Tibial nerve (tissue), 4 donors: ENCODE measurements around the gene GOLGA8A. TPM values are rescaled to one million over a fixed set of nuclear protein-coding genes. Genes with fewer than 3 reads are reported as not detected.

Source experiments
- DNase-seq, 2 donors: peaks; one replicate each; pipeline ENCODE4 v3.0.0-alpha.2; 2019; ENCODE audit warnings: low spot score in 2 of 2
- H3K27ac ChIP-seq, 4 donors: fragments of 200-600 bp; sonication (generic) in 3 of 4; one replicate each; pipeline ENCODE4 v1.5.1; 2017 to 2019; ENCODE audit warnings: mild to moderate bottlenecking in 1 of 4
- H3K27me3 ChIP-seq, 2 donors: fragments of 200-600 bp; sonication (generic) in 1 of 2; one replicate each; pipeline versions ENCODE4 v1.5.1 to v1.6.0; 2017 to 2019
- H3K36me3 ChIP-seq, 3 donors: fragments of 200-600 bp; sonication (generic); one replicate each; pipeline ENCODE4 v1.5.1; 2018 to 2019
- H3K4me1 ChIP-seq, 4 donors: fragments of 200-600 bp; sonication (generic) in 3 of 4; one replicate each; pipeline ENCODE4 v1.5.1; 2017 to 2019
- H3K4me3 ChIP-seq, 4 donors: fragments of 200-600 bp; sonication (generic) in 3 of 4; one replicate each; pipeline ENCODE4 v1.5.1; 2017 to 2019; ENCODE audit warnings: mild to moderate bottlenecking in 1 of 4, moderate library complexity in 1 of 4
- H3K9me3 ChIP-seq, 4 donors: fragments of 200-600 bp; sonication (generic) in 3 of 4; one replicate each; pipeline ENCODE4 v1.5.1; 2017 to 2019
- EP300 ChIP-seq, 2 donors: sonication (generic); formaldehyde crosslinking; IDR thresholded peaks; one replicate each; pipeline ENCODE4 v1.6.1; 2017; ENCODE audit warnings: antibody characterized with exemption in 2 of 2, mild to moderate bottlenecking in 1 of 2
- POLR2A ChIP-seq, 2 donors: fragments of 450-650 bp; IDR thresholded peaks; one replicate each; pipeline ENCODE4 v1.6.1; 2017; ENCODE audit warnings: antibody characterized with exemption in 2 of 2, mild to moderate bottlenecking in 2 of 2, moderate library complexity in 2 of 2
- WGBS, 2 donors: methylation state at CpG; one replicate each; pipeline ENCODE4 v1.1.5; 2018; 5-methylcytosine and 5-hydroxymethylcytosine counted together
- total RNA-seq, 4 donors: library from RNA; depleted of rRNA; stranded (reverse); fragments of >200 nt; gene quantifications; one replicate each; pipeline ENCODE4 v1.1.0, GENCODE V29; 2016
- TF ChIP-seq, protein P1 (sequence below), 5 experiments: fragments of 200-600 bp in 3 of 5; fragments of 450-650 bp in 2 of 5; sonication (generic) in 3 of 5; IDR thresholded peaks; one replicate each; pipeline ENCODE4 v1.5.1; 2016 to 2019; ENCODE audit warnings: antibody characterized with exemption in 5 of 5, mild to moderate bottlenecking in 3 of 5, moderate library complexity in 2 of 5

GOLGA8A gene
- total RNA-seq, 4 donors from 2014 or later = 32.0 to 78.9 (median 73.1) TPM

DNA sequence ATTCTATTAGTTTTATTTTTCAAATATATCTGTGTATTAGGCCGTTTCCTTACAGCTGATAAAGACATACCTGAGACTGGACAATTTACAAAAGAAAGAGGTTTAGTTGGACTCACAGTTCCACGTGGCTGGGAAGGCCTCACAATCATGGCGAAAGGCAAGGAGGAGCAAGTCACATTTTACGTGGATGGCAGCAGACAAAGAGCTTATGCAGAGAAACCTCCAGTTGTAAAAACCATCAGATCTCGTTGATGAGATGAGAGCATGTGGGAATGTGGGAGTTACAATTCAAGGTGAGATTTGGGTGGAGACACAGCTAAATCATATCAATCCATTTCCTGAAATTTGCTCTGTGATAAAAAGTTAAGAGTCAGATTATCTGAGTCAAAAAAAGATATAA is 2.3 kb upstream of the GOLGA8A start:
- no peak overlapping the region for H3K4me3 ChIP-seq
- 80 to 83% methylated on average over 5 of the region's 5 CpGs for WGBS, 2 donors
- TF ChIP-seq EP300 (IDR thresholded peaks at IDR 0.05) (no peak), POLR2A (IDR thresholded peaks at IDR 0.05) (no peak)
- TF ChIP-seq, protein P1, sequence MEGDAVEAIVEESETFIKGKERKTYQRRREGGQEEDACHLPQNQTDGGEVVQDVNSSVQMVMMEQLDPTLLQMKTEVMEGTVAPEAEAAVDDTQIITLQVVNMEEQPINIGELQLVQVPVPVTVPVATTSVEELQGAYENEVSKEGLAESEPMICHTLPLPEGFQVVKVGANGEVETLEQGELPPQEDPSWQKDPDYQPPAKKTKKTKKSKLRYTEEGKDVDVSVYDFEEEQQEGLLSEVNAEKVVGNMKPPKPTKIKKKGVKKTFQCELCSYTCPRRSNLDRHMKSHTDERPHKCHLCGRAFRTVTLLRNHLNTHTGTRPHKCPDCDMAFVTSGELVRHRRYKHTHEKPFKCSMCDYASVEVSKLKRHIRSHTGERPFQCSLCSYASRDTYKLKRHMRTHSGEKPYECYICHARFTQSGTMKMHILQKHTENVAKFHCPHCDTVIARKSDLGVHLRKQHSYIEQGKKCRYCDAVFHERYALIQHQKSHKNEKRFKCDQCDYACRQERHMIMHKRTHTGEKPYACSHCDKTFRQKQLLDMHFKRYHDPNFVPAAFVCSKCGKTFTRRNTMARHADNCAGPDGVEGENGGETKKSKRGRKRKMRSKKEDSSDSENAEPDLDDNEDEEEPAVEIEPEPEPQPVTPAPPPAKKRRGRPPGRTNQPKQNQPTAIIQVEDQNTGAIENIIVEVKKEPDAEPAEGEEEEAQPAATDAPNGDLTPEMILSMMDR (IDR thresholded peaks at IDR 0.05) = no peak
- no peak for DNase-seq
- H3K27me3 ChIP-seq = no peaks in the 10 kb centered on the region
- H3K36me3 ChIP-seq = peaks cover 0 to under 1% (median 0%) of the 10 kb centered on the region in 3 donors
- no peak overlapping the region for H3K27ac ChIP-seq
- H3K4me1 ChIP-seq = peaks cover 0 to 22% (median 2%) of the 10 kb centered on the region in 4 donors
- H3K9me3 ChIP-seq = no peaks in the 10 kb centered on the region

DNA sequence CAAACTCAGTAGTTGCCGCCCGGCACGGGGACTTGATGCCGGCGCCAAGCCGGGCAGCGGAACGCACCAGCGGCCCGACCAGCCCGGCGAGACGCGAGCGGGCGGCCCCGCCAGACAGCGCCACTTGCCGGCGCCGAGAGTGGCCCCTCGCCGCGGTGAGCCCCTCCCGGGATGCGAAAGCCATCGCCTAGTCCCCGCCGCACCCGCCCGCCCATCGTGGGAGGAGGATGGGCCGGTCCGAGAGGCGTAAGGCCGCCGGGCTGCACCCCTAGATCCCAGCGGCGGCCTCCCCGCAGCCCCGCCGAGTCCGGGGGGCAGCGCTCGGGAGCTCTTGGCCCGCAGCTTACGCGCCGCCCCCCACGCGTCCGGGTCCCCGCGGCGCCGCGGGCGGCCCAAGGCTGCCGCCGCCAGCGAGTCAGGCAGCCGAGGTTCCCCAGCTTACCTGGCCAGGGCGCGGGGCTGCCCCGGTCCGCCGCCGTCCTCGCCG is 609 bp downstream of the GOLGA8A start:
- no peak for TF ChIP-seq EP300 (IDR thresholded peaks at IDR 0.05)
- TF ChIP-seq POLR2A (IDR thresholded peaks at IDR 0.05) = no peak
- TF ChIP-seq, protein P1 (IDR thresholded peaks at IDR 0.05) = no peak
- DNase-seq = no peak
- H3K27ac ChIP-seq = no peak overlapping the region
- H3K4me1 ChIP-seq = peaks cover 0 to 22% (median 2%) of the 10 kb centered on the region in 4 donors
- no peaks in the 10 kb centered on the region for H3K27me3 ChIP-seq
- H3K36me3 ChIP-seq = peaks cover 0 to 23% (median 0%) of the 10 kb centered on the region in 3 donors
- peak overlapping the region; percentile 35 to 73 (median 56) for H3K4me3 ChIP-seq
- WGBS, 2 donors = 0% methylated on average over 30 of the region's 70 CpGs; no CpG with 5 or more reads in 1 of the 2 donors
- no peaks in the 10 kb centered on the region for H3K9me3 ChIP-seq

DNA sequence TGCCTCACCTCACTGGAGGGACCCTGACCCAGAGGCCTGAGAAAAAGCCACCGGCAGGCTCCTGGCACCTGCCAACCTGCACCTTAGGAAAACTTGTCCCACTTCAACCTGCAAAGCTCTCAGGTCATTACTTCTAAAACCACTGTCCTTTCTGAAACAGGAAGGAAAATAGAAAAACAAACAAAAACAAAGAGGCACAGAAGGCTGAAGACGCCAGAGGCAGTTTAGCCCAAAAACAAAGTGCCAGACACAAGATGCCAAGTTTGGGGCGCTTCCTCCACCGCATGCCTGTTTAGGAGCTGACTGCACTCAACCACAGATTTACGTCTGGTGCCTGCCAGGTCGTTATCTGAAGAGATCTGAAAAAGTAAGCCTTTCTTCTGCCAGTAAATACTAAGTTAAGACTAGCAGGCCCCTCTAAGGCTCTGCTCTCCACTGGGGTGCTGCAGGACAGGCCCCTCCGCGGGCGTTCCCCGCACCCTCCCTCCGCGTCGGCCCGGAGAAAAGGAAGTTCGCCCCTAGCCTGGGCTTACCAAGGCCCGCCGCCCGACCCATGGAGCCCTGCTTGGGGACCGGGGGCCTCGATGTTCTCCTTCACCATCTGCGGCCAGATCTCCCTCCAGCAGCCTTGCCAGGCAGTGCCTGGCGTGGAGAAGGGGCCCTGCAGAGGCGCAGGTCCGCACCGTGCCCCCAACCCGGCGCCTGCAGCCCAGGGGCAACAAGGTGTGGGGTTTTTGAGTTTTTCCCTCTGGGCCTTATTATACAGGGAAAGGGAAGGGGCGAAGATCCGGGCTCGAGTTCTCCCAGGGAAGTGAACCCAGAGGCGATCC is 1.3 kb downstream of the GOLGA8A start:
- WGBS, 2 donors = 17 to 25% methylated on average over 6 to 12 of the region's 31 CpGs
- no peak overlapping the region for H3K27ac ChIP-seq
- no peak for TF ChIP-seq EP300 (IDR thresholded peaks at IDR 0.05)
- TF ChIP-seq, protein P1 (IDR thresholded peaks at IDR 0.05) = no peak
- TF ChIP-seq POLR2A (IDR thresholded peaks at IDR 0.05) = no peak

DNA sequence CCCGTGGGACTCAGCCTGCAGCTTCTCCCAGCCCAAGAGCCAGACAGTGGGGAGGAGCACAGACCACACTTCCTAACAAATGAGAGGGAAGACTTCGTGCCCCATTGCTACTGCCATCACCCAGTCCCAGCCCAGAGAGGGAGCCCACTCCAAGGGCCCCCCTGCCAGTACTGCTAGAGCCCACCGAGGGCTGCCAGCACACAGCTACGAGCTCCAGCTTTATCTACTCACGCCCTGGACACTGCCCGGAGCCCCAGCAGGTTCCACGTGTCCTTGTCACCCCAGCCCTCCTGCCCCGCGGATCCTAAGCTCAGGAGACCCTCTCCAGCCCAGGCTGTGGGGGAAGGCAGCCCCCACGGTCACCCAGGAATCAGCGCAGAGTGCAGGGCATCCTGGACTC is 1.9 kb downstream of the GOLGA8A start:
- no peak overlapping the region for H3K27ac ChIP-seq
- no peaks in the 10 kb centered on the region for H3K27me3 ChIP-seq
- WGBS, 2 donors = 82% methylated on average over 11 of the region's 11 CpGs; no CpG with 5 or more reads in 1 of the 2 donors
- no peak for DNase-seq
- peaks cover 0 to 29% (median 0%) of the 10 kb centered on the region in 3 donors for H3K36me3 ChIP-seq
- H3K9me3 ChIP-seq = no peaks in the 10 kb centered on the region
- peaks cover 0 to 22% (median 2%) of the 10 kb centered on the region in 4 donors for H3K4me1 ChIP-seq
- TF ChIP-seq, protein P1 (IDR thresholded peaks at IDR 0.05) = no peak
- TF ChIP-seq POLR2A (IDR thresholded peaks at IDR 0.05) (no peak), EP300 (IDR thresholded peaks at IDR 0.05) (no peak)
- no peak overlapping the region for H3K4me3 ChIP-seq

More for the DNA sequence above, 1.3 kb downstream of the GOLGA8A start:
- no peak for DNase-seq
- Histone ChIP-seq H3K4me1 (peaks cover 0 to 22% (median 2%) of the 10 kb centered on the region in 4 donors), H3K36me3 (peaks cover 0 to 29% (median 0%) of the 10 kb centered on the region in 3 donors), H3K4me3 (peak overlapping the region; percentile 35 to 73 (median 56)), H3K27me3 (no peaks in the 10 kb centered on the region), H3K9me3 (no peaks in the 10 kb centered on the region)
